ENCODE data around the gene WDR5. TPM values are rescaled to one million over a fixed set of nuclear protein-coding genes. Genes with fewer than 3 reads are reported as not detected.

WDR5 gene
- total and polyA plus RNA-seq, 9 of the 15 experiments (the other 6 are each of a cell fraction or from before 2014, with no cell fraction given), result 3.0 to 56.8 (median 38.6) TPM

- Histone ChIP-seq H2AFZ (ENCODE audit: low read depth, low read length) (no peak overlapping the region), H3K4me2 (ENCODE audit: insufficient read depth, low read length) (no peak overlapping the region), H3K79me2 (ENCODE audit: control insufficient read depth, insufficient read depth, low read length) (peaks cover 54% of the 10 kb centered on the region), H3K4me3 (no peak overlapping the region), H3K9ac (ENCODE audit: insufficient read depth in 1 of 2, low read depth in 2 of 2, low read length in 2 of 2) (peak overlapping the region in 1 of 2 experiments; percentile 70; a peak in 2 of 4 replicates), H3K9me3 (replicated peaks; ENCODE audit: control insufficient read depth, insufficient read depth, low read depth, low read length) (no peaks in the 10 kb centered on the region), H3K9me1 (ENCODE audit: control insufficient read depth, insufficient read depth, low read length) (no peaks in the 10 kb centered on the region), H3K4me1 (replicated peaks in 1 of 2; ENCODE audit: control insufficient read depth in 2 of 2, insufficient read depth in 2 of 2, low read length in 2 of 2) (peaks cover 6 to 58% of the 10 kb centered on the region in 2 experiments; a peak in 4 of 5 replicates), H4K20me1 (replicated peaks; ENCODE audit: control insufficient read depth, insufficient read depth, low read length) (peaks cover 22% of the 10 kb centered on the region; the same call in 1 of the 2 replicates), H3K27ac (ENCODE audit: extremely low read depth, low read depth, low read length) (no peak overlapping the region), H3K36me3 (ENCODE audit: control insufficient read depth, insufficient read depth, low read length) (peaks cover 59% of the 10 kb centered on the region), H3K27me3 (ENCODE audit: control insufficient read depth in 2 of 2, insufficient read depth in 2 of 2, low read length in 2 of 2) (no peaks in the 10 kb centered on the region; a peak in 1 of 5 replicates)
- no TSS peak for BruUV-seq (replicated peaks)
- in situ Hi-C loops (cut with MboI) (no loop called here), intact Hi-C loops (cut with micrococcal nuclease) (no loop called here)
- no peak for TF ChIP-seq FOSL1 (tag; conservative IDR thresholded peaks at IDR 0.05)
- TF ChIP-seq HDAC3 (IDR thresholded peaks at IDR 0.05; ENCODE audit: borderline replicate concordance, partially characterized antibody), result no peak
- TF ChIP-seq, protein P1, sequence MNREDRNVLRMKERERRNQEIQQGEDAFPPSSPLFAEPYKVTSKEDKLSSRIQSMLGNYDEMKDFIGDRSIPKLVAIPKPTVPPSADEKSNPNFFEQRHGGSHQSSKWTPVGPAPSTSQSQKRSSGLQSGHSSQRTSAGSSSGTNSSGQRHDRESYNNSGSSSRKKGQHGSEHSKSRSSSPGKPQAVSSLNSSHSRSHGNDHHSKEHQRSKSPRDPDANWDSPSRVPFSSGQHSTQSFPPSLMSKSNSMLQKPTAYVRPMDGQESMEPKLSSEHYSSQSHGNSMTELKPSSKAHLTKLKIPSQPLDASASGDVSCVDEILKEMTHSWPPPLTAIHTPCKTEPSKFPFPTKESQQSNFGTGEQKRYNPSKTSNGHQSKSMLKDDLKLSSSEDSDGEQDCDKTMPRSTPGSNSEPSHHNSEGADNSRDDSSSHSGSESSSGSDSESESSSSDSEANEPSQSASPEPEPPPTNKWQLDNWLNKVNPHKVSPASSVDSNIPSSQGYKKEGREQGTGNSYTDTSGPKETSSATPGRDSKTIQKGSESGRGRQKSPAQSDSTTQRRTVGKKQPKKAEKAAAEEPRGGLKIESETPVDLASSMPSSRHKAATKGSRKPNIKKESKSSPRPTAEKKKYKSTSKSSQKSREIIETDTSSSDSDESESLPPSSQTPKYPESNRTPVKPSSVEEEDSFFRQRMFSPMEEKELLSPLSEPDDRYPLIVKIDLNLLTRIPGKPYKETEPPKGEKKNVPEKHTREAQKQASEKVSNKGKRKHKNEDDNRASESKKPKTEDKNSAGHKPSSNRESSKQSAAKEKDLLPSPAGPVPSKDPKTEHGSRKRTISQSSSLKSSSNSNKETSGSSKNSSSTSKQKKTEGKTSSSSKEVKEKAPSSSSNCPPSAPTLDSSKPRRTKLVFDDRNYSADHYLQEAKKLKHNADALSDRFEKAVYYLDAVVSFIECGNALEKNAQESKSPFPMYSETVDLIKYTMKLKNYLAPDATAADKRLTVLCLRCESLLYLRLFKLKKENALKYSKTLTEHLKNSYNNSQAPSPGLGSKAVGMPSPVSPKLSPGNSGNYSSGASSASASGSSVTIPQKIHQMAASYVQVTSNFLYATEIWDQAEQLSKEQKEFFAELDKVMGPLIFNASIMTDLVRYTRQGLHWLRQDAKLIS (CRISPR knock-in tag; IDR thresholded peaks at IDR 0.05), result no peak
- TF ChIP-seq POLR3G (IDR thresholded peaks at IDR 0.05; ENCODE audit: extremely low read depth, insufficient read length, insufficient replicate concordance), result no peak
- TF ChIP-seq HDAC2 (IDR thresholded peaks at IDR 0.05), result no peak
- TF ChIP-seq SMAD4 (CRISPR knock-in tag; conservative IDR thresholded peaks at IDR 0.05), result no peak
- no peak for TF ChIP-seq ZBTB43 (CRISPR knock-in tag; IDR thresholded peaks at IDR 0.05)
- no peak for TF ChIP-seq NUFIP1 (IDR thresholded peaks at IDR 0.05; ENCODE audit: partially characterized antibody)
- TF ChIP-seq CBX8 (IDR thresholded peaks at IDR 0.05; ENCODE audit: borderline replicate concordance, extremely low read depth, low read depth, low read length, poor library complexity, severe bottlenecking), result no peak
- no peak for TF ChIP-seq ZNF224 (CRISPR knock-in tag; IDR thresholded peaks at IDR 0.05)
- TF ChIP-seq ARNT (IDR thresholded peaks at IDR 0.05), result no peak
- TF ChIP-seq DACH1 (IDR thresholded peaks at IDR 0.05; ENCODE audit: partially characterized antibody), result no peak
- TF ChIP-seq, protein P2, sequence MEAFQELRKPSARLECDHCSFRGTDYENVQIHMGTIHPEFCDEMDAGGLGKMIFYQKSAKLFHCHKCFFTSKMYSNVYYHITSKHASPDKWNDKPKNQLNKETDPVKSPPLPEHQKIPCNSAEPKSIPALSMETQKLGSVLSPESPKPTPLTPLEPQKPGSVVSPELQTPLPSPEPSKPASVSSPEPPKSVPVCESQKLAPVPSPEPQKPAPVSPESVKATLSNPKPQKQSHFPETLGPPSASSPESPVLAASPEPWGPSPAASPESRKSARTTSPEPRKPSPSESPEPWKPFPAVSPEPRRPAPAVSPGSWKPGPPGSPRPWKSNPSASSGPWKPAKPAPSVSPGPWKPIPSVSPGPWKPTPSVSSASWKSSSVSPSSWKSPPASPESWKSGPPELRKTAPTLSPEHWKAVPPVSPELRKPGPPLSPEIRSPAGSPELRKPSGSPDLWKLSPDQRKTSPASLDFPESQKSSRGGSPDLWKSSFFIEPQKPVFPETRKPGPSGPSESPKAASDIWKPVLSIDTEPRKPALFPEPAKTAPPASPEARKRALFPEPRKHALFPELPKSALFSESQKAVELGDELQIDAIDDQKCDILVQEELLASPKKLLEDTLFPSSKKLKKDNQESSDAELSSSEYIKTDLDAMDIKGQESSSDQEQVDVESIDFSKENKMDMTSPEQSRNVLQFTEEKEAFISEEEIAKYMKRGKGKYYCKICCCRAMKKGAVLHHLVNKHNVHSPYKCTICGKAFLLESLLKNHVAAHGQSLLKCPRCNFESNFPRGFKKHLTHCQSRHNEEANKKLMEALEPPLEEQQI (IDR thresholded peaks at IDR 0.05), result no peak
- ChIA-PET CTCF (ENCODE audit: low intra/inter-chr PET ratio) (no interaction called here), POLR2A (interaction anchor here (0.6 to 1.1 kb wide), 3 partner anchors 14 to 77 kb away, joined by 3 read pairs; partner anchors contain the start of gene RNU6ATAC)
- FAIRE-seq (no peak), ATAC-seq (no peak), DNase-seq (ENCODE audit: extremely low read depth in 1 of 4, low spot score in 3 of 4) (no peak)
- 89% methylated on average over 7 of the region's 10 CpGs for WGBS (ENCODE audit: insufficient coverage, low coverage, missing lambda C conversion rate)
Measured at GRCh38 chr9:134138292-134138691, 2.4 kb downstream of the WDR5 start.

All from K562 (cell line).